IMR-90 (cell line): Measurements from ENCODE around the gene DUT. TPM values are rescaled to one million over a fixed set of nuclear protein-coding genes. Genes with fewer than 3 reads are reported as not detected.

ENCODE experiments used
- ATAC-seq: fragments of 200-7000 bp; cut with Tn5 transposase; 2 replicates; pipeline ENCODE4 v1.9.1; 2020; ENCODE audit warnings: low read depth, mild to moderate bottlenecking, moderate library complexity
- BruUV-seq: library from RNA; stranded (reverse); fragments of 400-500 nt; replicated peaks from 2 replicates; lab custom pipeline; 2021; lab: Mats Ljungman, UMichigan
- CTCF ChIA-PET: fragments of 300-600 bp; formaldehyde crosslinking; extraction: SDS; loops from one replicate; lab custom pipeline; 2021; ENCODE audit warnings: antibody characterized with exemption; lab: Yijun Ruan, JAX
- POLR2A ChIA-PET: fragments of 300-600 bp; sonication (Branson Sonifier 250); formaldehyde crosslinking; loops from one replicate; lab custom pipeline; 2022; ENCODE audit warnings: antibody characterized with exemption; ENCODE audit not compliant: unreplicated experiment; lab: Charles Lee
- DNase-seq: peaks from one replicate; pipeline ENCODE4 v3.0.0; 2013
- H2AFZ ChIP-seq: replicated peaks from 2 replicates; pipeline ENCODE3; 2013; ENCODE audit warnings: low read length, mild to moderate bottlenecking; ENCODE audit not compliant: poor library complexity
- H2AK5ac ChIP-seq: 2 replicates; pipeline ENCODE4 v1.6.1; 2013; ENCODE audit warnings: low read depth, low read length, inconsistent platforms
- H2AK9ac ChIP-seq: replicated peaks from 2 replicates; pipeline ENCODE3; 2013; ENCODE audit warnings: mild to moderate bottlenecking, low read depth, low read length, moderate library complexity; ENCODE audit not compliant: poor library complexity
- H2BK120ac ChIP-seq: 2 replicates; pipeline ENCODE4 v1.6.1; 2013; ENCODE audit warnings: low read depth, low read length, inconsistent platforms
- H2BK15ac ChIP-seq: 3 replicates; pipeline ENCODE4 v1.6.1; 2013; ENCODE audit warnings: low read depth, low read length, inconsistent platforms
- H2BK20ac ChIP-seq: 2 replicates; pipeline ENCODE4 v1.6.1; 2013; ENCODE audit warnings: low read depth, mild to moderate bottlenecking, inconsistent platforms, low read length, moderate library complexity
- H2BK5ac ChIP-seq: 2 replicates; pipeline ENCODE4 v1.6.1; 2013; ENCODE audit warnings: mild to moderate bottlenecking, low read depth, low read length, inconsistent platforms; ENCODE audit not compliant: poor library complexity, severe bottlenecking
- H3K14ac ChIP-seq: replicated peaks from 2 replicates; pipeline ENCODE4 v1.6.1; 2013; ENCODE audit warnings: low read depth, low read length, inconsistent platforms
- H3K18ac ChIP-seq: 2 replicates; pipeline ENCODE4 v1.6.1; 2013; ENCODE audit warnings: low read depth, low read length, control low read depth
- H3K23ac ChIP-seq: 2 replicates; pipeline ENCODE4 v1.6.1; 2013; ENCODE audit warnings: low read depth, low read length, inconsistent platforms
- H3K27ac ChIP-seq: 2 replicates; pipeline ENCODE4 v1.5.1; 2013; ENCODE audit warnings: mild to moderate bottlenecking, control low read depth, low read length; ENCODE audit not compliant: insufficient read depth
- H3K27me3 ChIP-seq: 2 replicates; pipeline ENCODE4 v1.6.1; 2013; ENCODE audit warnings: low read length; ENCODE audit not compliant: control insufficient read depth, insufficient read depth
- H3K36me3 ChIP-seq: 2 replicates; pipeline ENCODE4 v1.6.1; 2013; ENCODE audit warnings: low read length, mixed read lengths; ENCODE audit not compliant: control insufficient read depth, insufficient read depth
- H3K4ac ChIP-seq: 2 replicates; pipeline ENCODE4 v1.6.1; 2013; ENCODE audit warnings: low read depth, low read length, inconsistent platforms
- H3K4me1 ChIP-seq: 2 replicates; pipeline ENCODE4 v1.6.1; 2013; ENCODE audit warnings: low read length, mixed read lengths; ENCODE audit not compliant: control insufficient read depth, insufficient read depth
- H3K4me2 ChIP-seq: 2 replicates; pipeline ENCODE4 v1.6.1; 2013; ENCODE audit warnings: low read depth, mild to moderate bottlenecking, control low read depth, low read length, moderate library complexity
- H3K4me3 ChIP-seq: 2 replicates; pipeline ENCODE4 v1.5.1; 2013; ENCODE audit warnings: low read depth, mild to moderate bottlenecking, control low read depth, low read length, moderate library complexity; ENCODE audit not compliant: insufficient read depth
- H3K56ac ChIP-seq: 2 replicates; pipeline ENCODE4 v1.6.1; 2013; ENCODE audit warnings: low read length, inconsistent platforms; ENCODE audit not compliant: insufficient read depth; ENCODE audit errors: extremely low read depth
- H3K79me1 ChIP-seq, 2 experiments: 2 replicates each; pipeline ENCODE4 v1.6.1; 2013; ENCODE audit warnings: low read length in 2 of 2, inconsistent platforms in 1 of 2, low read depth in 1 of 2
- H3K9ac ChIP-seq: 2 replicates; pipeline ENCODE4 v1.6.1; 2013; ENCODE audit warnings: low read depth, low read length, control low read depth
- H3K9me1 ChIP-seq: 2 replicates; pipeline ENCODE4 v1.6.1; 2013; ENCODE audit warnings: low read length, inconsistent platforms; ENCODE audit not compliant: insufficient read depth
- H3K9me3 ChIP-seq: 2 replicates; pipeline ENCODE4 v1.6.1; 2013; ENCODE audit warnings: low read length; ENCODE audit not compliant: control insufficient read depth, insufficient read depth
- H4K20me1 ChIP-seq: 2 replicates; pipeline ENCODE4 v1.6.1; 2013; ENCODE audit warnings: low read length, inconsistent platforms; ENCODE audit not compliant: insufficient read depth
- H4K5ac ChIP-seq: 2 replicates; pipeline ENCODE4 v1.6.1; 2013; ENCODE audit warnings: mild to moderate bottlenecking, low read depth, low read length, control low read depth
- H4K8ac ChIP-seq, 2 experiments: 2 replicates each; pipeline ENCODE4 v1.6.1; 2013; ENCODE audit warnings: low read depth in 2 of 2, low read length in 2 of 2, control low read depth in 1 of 2, inconsistent platforms in 1 of 2
- H4K91ac ChIP-seq: 2 replicates; pipeline ENCODE4 v1.6.1; 2013; ENCODE audit warnings: low read depth, low read length, inconsistent platforms; ENCODE audit not compliant: insufficient read depth
- MAZ ChIP-seq: IDR thresholded peaks from 2 replicates; pipeline ENCODE4 v1.6.1; 2012; ENCODE audit warnings: low read depth, mild to moderate bottlenecking, low read length, improper control_type of control experiment, moderate library complexity, borderline replicate concordance
- WGBS, 2 experiments: methylation state at CpG; one replicate each; pipeline versions ENCODE4 v1.1.5 to v1.1.7; 2013; ENCODE audit warnings: missing lambda C conversion rate in 2 of 2; ENCODE audit not compliant: insufficient read length in 1 of 2; ENCODE audit errors: extremely low coverage in 2 of 2; 5-methylcytosine and 5-hydroxymethylcytosine counted together
- dilution Hi-C: fragments of 300-500 bp; cut with HindIII; formaldehyde crosslinking; loops from one replicate; pipeline ENCODE4 v1.14.3; 2018; ENCODE audit warnings: low sequenced_read_pairs; ENCODE audit not compliant: unreplicated experiment
- in situ Hi-C: fragments of 300-500 bp; cut with MboI; formaldehyde crosslinking; loops from 3 replicates; pipeline ENCODE4 v1.14.3; 2019; ENCODE audit warnings: low sequenced_read_pairs, inconsistent platforms, mixed read lengths
- intact Hi-C: fragments of 100-400 bp; cut with micrococcal nuclease; formaldehyde crosslinking; loops from 2 replicates; pipeline ENCODE4 v1.10.0; 2022
- polyA plus RNA-seq, 3 experiments: library from polyadenylated mRNA; depleted of rRNA; stranded (reverse); fragments of >200 nt; gene quantifications; 2 replicates each; pipeline ENCODE4 v1.2.3, GENCODE V29; 2012; ENCODE audit warnings: low replicate concordance in 1 of 3
- total RNA-seq: library from RNA; depleted of rRNA; stranded (reverse); fragments of >200 nt; gene quantifications from 2 replicates; pipeline ENCODE4 v1.2.3, GENCODE V29; 2012

The DUT gene
- total and polyA plus RNA-seq, 2 of the 4 experiments (the other 2 are of a cell fraction): 18.8 to 36.4 TPM

DNA sequence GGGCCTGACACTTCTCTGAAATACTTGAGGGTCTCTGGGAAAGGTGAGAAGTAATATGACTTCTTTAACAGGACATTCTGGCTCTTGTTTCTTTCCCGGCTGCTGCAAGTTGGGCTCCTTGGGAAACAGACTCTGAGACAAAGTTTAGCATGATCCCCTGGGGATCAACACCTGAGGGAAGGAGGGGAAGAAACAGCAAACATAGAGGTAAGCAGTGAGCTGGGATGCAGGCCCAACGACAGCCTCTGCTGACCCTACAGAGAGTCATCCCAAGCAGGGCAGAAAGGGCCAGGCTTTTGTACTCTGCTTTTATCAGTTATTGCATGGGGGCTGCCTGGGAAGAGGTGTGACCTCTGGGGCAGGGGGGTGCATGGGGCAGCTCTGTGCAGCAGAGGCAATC, 26.8 kb upstream of the DUT start:
- Histone ChIP-seq H3K9me1 (no peaks in the 10 kb centered on the region), H3K79me1 (no peaks in the 10 kb centered on the region), H2BK20ac (no peak overlapping the region), H2BK15ac (no peak overlapping the region), H3K18ac (no peak overlapping the region), H2BK120ac (no peak overlapping the region), H2AFZ (no peak overlapping the region), H4K20me1 (no peaks in the 10 kb centered on the region), H3K4me2 (no peak overlapping the region), H4K91ac (no peak overlapping the region), H2BK5ac (no peak overlapping the region), H3K14ac (no peak overlapping the region), H3K4me3 (no peak overlapping the region), H2AK5ac (no peak overlapping the region), H4K5ac (no peak overlapping the region), H3K4me1 (no peaks in the 10 kb centered on the region), H3K23ac (no peak overlapping the region), H3K9ac (no peak overlapping the region), H2AK9ac (no peak overlapping the region), H3K27ac (no peak overlapping the region), H3K4ac (no peak overlapping the region), H3K27me3 (peaks cover 12% of the 10 kb centered on the region), H3K9me3 (no peaks in the 10 kb centered on the region), H3K36me3 (no peaks in the 10 kb centered on the region), H3K56ac (no peak overlapping the region), H4K8ac (no peak overlapping the region)
- DNase-seq (no peak), ATAC-seq (no peak)
- CTCF ChIA-PET: no interaction called here
- BruUV-seq: no TSS peak
- POLR2A ChIA-PET: no interaction called here
- WGBS, 2 experiments: no CpG with 5 or more reads among the region's 2 CpGs
- dilution Hi-C loops (no loop called here), intact Hi-C loops (no loop called here), in situ Hi-C loops (no loop called here)
- TF ChIP-seq MAZ: no peak
